ENCODE results near the gene SLC34A3.
A peak's percentile ranks its signal among the peaks of the same experiment; 100 is the strongest.
"Not testable (repeated sequence)": the region's sequence is repeated elsewhere in the genome, so short reads cannot be mapped to it uniquely, and the experiment has no call there.

SLC34A3 gene

GRCh38 chr9:137255448-137256114 lies 24.9 kb downstream of the SLC34A3 start:
- no peak for DNase-seq (ENCODE audit: low spot score)

GRCh38 chr9:137256362-137256761 lies 25.7 kb downstream of the SLC34A3 start:
- no peak for DNase-seq (ENCODE audit: low spot score)

GRCh38 chr9:137256856-137257255 lies 26.2 kb downstream of the SLC34A3 start:
- DNase-seq (ENCODE audit: low spot score) = no peak

- not testable (repeated sequence) for DNase-seq (ENCODE audit: low spot score)
These were observed 31.6 kb downstream of the SLC34A3 start for GRCh38 chr9:137262173-137262908.

GRCh38 chr9:137262909-137263285 lies 32.2 kb downstream of the SLC34A3 start:
- DNase-seq (ENCODE audit: low spot score) = no peak

- no peak for DNase-seq (ENCODE audit: low spot score)
These were observed 32.8 kb downstream of the SLC34A3 start for GRCh38 chr9:137263506-137263905.

- no peak for DNase-seq (ENCODE audit: low spot score)
These were observed 33.4 kb downstream of the SLC34A3 start for GRCh38 chr9:137264067-137264466.

GRCh38 chr9:137265496-137266161 lies 34.9 kb downstream of the SLC34A3 start:
- DNase-seq (ENCODE audit: low spot score) = no peak

GRCh38 chr9:137266162-137266527 lies 35.4 kb downstream of the SLC34A3 start:
- no peak for DNase-seq (ENCODE audit: low spot score)

- DNase-seq (ENCODE audit: low spot score) = no peak
These were observed 36.1 kb downstream of the SLC34A3 start for GRCh38 chr9:137266585-137267453.

GRCh38 chr9:137267933-137268355 lies 37.2 kb downstream of the SLC34A3 start:
- no peak for DNase-seq (ENCODE audit: low spot score)

GRCh38 chr9:137268538-137269201 lies 38.0 kb downstream of the SLC34A3 start:
- DNase-seq (ENCODE audit: low spot score) = no peak

GRCh38 chr9:137269231-137269772 lies 38.6 kb downstream of the SLC34A3 start:
- DNase-seq (ENCODE audit: low spot score) = no peak

- DNase-seq (ENCODE audit: low spot score) = no peak
These were observed 40.4 kb downstream of the SLC34A3 start for GRCh38 chr9:137270929-137271695.

GRCh38 chr9:137271696-137272076 lies 41.0 kb downstream of the SLC34A3 start:
- no peak for DNase-seq (ENCODE audit: low spot score)

- DNase-seq (ENCODE audit: low spot score) = no peak
These were observed 41.8 kb downstream of the SLC34A3 start for GRCh38 chr9:137272241-137273094.

GRCh38 chr9:137273095-137273490 lies 42.4 kb downstream of the SLC34A3 start:
- DNase-seq (ENCODE audit: low spot score) = peak; percentile 67

GRCh38 chr9:137273611-137274320 lies 43.1 kb downstream of the SLC34A3 start:
- no peak for DNase-seq (ENCODE audit: low spot score)

- DNase-seq (ENCODE audit: low spot score) = no peak
These were observed 44.5 kb downstream of the SLC34A3 start for GRCh38 chr9:137275203-137275587.

Measured in iPS-NIHi11 (cell line).